DMS153 treated with DMSO at 0.1 percent for 48 hours (cell line): ENCODE data around the gene RAPGEF4.

ENCODE experiments used
- DNase-seq: peaks from one replicate; lab custom pipeline; 2025; ENCODE audit not compliant: unreplicated experiment; lab: John Stamatoyannopoulos, UW

RAPGEF4 gene

GRCh38 chr2:172962824-172963223 lies 227.2 kb downstream of the RAPGEF4 start:
- DNase-seq = no peak

DNA sequence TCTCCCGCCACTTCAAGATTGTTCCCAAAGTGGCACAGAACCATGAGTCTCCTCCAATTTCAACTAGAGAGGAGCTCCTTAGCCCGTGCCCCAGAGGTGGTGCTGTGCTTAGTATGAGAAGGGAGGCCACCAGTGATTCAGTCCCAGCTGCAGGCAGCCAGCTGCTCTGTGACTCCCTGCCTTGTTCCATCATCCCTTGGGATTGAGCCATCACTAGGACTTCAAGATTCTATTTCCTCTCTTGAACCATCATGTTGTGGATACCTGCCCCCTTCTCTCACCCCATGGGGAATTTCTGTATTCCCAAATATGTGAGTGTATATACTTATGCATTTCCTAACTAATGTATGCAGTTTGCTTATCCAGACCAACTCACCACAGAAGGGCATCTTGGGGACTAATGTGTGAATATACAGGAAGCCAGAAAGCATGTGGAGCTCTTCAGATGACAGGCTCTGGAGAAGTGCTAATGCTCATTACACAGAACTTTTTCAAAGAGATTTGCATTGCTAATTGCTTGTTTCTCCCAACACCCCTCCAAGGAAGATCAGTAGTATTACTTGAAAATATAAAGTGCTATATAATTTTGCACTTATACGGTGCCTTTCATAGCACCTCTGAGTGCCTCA lies 229.0 kb downstream of the RAPGEF4 start:
- no peak for DNase-seq

DNA sequence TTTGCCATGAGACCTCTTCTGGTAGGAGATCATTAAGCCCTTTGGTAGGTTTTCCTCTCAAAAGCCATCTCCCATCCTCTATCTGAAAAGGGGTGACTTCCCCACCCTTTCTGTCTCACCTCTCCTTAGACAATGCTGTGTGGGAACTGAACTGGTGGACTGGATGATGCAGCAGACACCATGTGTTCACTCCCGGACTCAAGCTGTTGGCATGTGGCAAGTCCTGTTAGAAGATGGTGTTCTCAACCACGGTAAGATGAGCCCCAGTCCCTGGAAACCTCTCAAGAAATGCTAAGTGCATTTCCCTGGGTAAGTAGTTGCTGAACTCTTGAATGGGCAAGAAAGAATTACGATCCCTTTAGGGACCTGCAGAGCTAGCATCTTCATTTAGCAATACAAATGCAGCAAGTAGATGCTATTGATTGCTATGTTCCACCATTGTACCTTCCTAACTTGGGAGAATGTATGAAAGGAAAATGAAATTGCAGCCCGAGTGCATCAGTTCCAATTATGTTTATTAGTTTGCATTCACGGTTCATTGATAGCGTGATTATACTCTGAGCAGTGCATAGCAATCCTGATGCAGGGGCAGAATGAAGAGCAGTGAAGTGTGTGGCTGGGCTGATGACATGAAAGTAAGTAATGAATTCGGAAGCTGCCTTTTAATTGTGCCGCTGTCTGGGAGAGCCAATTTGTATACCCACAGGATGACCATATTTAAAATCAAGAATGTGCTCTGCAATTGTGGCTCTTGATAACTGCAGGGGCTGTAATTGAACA lies 230.0 kb downstream of the RAPGEF4 start:
- no peak for DNase-seq

GRCh38 chr2:172967036-172967982 lies 231.7 kb downstream of the RAPGEF4 start:
- no peak for DNase-seq

DNA sequence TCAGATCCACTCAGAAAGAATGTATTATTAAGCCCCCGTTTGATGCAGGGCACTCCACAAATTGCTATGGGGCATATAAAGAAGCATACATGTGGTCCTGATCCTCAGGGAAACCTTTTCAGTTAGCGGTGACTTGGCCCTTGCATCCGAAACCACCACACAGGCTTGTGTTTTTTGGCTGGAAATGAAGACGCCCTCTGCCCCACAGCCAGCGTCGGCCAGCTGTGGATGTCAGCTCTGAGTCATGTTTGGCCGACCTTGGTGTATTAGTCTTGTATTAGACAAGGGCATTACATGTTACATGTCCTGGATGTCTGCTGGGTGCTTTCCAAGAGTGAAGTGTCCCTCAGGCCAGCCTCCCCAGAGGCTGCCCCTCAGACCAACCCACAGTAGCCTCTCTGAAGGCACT lies 232.4 kb downstream of the RAPGEF4 start:
- no peak for DNase-seq

DNA sequence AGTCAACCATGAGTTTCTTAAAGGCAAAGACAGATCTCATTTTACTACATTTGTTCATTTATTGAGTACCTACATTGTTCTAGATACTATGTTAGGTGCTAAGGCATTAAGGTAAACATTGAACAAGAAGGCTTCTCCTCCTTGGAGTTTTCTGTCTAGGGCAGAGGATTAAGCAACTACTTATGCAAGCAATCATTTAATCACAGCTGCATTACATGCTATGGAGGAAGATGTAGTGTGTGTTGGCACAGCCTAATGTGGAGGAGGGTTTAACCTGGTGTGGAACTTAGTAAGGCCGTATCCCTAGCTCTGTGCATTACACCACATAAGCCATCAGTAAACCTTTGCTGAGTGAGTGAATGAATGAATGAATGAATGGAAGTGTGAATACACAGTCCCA lies 233.5 kb downstream of the RAPGEF4 start:
- DNase-seq = no peak

DNA sequence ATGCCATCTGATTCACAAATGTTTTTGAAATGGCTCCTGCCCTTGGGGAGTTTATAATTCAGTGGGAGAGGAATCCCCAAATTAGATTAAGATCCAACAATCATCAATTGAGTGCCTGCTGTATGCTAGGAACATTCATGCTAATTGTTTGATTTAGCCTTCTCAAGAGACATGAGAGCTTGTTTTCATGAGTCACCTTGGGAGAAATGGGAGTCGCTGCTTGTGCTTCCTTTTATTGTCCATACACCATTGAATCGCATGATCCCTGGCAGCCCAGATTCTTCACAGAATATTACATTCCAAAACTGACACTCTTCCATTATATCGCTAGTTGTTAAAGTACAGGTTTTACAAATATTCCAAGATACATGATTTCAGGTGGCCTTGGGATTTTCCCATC lies 234.0 kb downstream of the RAPGEF4 start:
- DNase-seq = no peak

DNA sequence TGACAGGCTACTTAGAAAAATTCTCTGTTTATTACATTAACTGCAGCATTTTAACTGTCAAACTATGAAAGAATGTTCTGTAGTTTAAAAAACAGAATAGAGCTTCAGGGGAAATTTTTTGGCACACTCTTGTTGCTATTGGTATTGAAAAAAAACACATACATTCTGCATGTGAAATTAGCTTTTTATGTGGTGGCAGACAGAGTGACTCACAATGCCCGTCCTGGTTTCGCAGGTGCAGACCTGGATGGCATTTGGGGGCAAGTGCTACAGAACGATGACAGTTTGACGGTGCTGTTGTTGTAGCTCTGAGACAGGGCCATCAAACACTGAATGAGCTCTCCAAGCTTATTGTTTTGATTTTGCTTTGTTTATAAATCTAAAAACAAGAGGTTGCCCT lies 235.0 kb downstream of the RAPGEF4 start:
- no peak for DNase-seq

- no peak for DNase-seq
These were observed 236.5 kb downstream of the RAPGEF4 start for GRCh38 chr2:172972005-172972619.

- no peak for DNase-seq
These were observed 239.1 kb downstream of the RAPGEF4 start for GRCh38 chr2:172974762-172975161.

DNA sequence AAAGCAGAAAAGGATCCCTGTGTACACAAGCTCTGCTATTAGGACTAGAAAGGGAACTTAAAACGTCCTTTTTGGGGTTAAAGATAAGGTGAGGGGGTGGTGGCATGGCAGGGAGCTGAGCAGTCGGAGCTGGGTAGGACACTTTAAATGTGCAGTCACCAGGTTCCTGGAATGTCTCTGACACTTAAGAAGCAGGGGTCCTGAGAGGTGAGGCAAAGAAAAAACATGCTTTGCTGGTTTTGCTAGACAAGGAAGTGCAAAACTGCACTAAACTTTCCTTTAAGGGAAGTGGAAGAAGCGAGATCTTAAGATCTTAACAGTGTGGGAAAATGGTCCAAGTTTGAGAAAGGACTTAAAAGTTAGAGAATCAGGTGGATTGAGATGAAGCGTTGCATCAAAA lies 240.5 kb downstream of the RAPGEF4 start:
- DNase-seq = no peak

DNA sequence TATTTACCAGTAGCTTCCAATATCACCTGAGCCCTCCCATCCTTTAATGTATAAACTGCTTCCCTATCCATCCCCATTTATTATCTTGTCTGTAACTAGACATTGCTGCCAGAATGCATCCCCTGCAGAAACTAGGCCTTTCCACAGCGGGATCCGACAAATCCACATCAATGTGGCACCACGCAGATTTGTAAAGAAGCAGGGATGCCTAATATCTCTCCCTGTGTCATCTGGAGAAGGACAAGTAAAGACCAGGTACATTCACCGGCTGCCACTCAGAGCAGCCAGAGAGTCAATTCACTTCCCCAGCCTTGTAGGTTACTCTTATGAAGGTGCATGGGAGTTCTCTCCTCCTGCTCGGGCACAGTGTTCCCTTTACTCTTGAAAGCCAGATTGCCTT lies 241.2 kb downstream of the RAPGEF4 start:
- no peak for DNase-seq

- DNase-seq = no peak
These were observed 241.8 kb downstream of the RAPGEF4 start for GRCh38 chr2:172977270-172978062.

DNA sequence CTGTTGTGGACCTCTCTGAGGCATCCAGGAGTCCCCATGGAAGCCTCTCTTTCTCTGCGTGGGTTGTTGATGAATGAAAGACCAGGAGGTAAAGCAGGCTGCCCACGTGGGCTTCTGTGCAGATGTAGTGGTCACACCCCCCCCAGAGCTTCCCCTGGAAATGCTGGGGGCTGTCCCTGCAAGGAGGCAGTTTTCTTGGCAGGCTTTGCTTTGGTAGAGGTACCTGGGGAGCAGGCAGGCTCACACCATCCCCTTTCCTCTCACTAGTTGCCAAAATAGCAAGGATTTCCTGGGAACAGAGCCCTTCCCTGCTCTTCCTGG lies 242.4 kb downstream of the RAPGEF4 start:
- no peak for DNase-seq

DNA sequence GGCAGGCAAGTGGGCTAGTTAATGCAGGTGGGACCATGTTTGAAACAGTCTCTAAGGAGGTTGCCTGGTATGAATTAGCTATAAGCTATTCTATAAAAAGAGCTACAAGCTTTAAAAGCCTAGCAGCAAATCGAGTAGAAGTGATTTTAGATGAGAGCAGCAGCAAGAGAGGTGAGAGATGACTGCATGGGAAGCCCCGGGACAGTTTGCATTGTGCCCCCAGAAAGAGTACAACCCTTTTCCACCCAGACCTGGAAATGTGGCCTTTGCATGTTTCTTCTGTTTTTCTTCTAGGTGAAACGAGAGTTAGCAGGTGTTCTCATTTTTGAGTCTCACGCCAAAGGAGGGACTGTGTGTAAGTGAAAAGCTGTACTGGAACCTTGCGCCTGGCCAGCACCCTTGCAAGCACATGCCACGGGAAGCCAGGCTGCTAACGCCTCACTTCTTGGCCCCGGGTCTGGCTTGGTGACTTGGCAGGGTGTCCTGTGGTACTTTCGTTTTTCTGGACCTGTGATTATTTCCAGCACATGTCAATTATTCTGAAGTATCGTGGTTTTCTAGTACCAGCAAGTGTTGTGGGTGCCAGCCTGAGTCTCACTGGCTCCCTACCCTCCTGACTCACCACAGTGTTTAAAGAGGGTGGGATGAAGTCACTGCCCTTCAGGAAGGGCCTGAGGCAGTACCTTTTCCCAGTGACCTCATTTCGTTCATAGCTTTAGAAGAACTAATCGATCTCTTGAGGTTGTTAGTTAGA lies 249.7 kb downstream of the RAPGEF4 start:
- DNase-seq = no peak

DNA sequence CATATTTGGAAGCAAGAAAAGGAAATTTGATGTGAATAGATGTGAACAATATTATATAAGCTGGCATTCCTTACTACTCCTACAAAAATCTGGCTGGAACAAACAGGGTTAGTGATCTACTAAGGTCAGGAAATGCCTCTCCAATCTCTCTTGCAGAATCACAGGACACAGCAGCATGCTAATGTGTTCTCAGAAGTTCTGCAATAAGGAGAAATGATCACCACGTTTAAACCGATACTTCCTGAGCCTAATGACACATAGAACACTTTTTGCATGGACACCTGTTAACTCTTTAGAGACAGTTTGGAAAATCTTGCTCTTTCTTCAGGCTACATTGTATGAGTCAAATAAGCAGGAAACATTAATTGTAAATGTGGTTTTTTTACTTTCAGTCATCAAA lies 250.4 kb downstream of the RAPGEF4 start:
- no peak for DNase-seq

- no peak for DNase-seq
These were observed 253.1 kb downstream of the RAPGEF4 start for GRCh38 chr2:172988728-172989127.

GRCh38 chr2:172991031-172991430 lies 255.4 kb downstream of the RAPGEF4 start:
- no peak for DNase-seq

DNA sequence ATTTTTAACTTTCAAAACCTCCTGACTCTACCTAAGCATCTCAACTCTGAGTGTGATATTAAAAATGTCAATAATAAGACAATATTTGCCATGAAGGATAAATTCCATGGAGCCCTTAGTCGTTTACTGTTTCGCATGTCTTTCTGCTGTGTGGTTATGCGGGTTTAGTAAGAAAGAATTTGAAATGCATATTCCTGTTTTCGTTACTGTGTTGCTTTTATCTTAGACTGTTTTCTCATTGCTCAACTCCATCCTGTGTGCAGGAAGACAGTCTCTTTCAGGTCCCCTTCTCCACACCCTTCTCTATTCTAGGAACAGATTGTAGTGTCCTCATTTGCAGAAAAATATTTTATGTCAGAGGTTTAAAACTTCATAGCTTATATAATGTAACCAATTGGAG lies 257.5 kb downstream of the RAPGEF4 start:
- no peak for DNase-seq
